GM12872 (cell line): ENCODE results near the gene MYADM.

ENCODE experiments used
- CTCF ChIP-seq: IDR thresholded peaks from 3 replicates; pipeline ENCODE4 v1.5.1; 2011; ENCODE audit warnings: low read depth, mild to moderate bottlenecking, low read length, moderate library complexity; ENCODE audit not compliant: insufficient read depth

Gene MYADM

DNA sequence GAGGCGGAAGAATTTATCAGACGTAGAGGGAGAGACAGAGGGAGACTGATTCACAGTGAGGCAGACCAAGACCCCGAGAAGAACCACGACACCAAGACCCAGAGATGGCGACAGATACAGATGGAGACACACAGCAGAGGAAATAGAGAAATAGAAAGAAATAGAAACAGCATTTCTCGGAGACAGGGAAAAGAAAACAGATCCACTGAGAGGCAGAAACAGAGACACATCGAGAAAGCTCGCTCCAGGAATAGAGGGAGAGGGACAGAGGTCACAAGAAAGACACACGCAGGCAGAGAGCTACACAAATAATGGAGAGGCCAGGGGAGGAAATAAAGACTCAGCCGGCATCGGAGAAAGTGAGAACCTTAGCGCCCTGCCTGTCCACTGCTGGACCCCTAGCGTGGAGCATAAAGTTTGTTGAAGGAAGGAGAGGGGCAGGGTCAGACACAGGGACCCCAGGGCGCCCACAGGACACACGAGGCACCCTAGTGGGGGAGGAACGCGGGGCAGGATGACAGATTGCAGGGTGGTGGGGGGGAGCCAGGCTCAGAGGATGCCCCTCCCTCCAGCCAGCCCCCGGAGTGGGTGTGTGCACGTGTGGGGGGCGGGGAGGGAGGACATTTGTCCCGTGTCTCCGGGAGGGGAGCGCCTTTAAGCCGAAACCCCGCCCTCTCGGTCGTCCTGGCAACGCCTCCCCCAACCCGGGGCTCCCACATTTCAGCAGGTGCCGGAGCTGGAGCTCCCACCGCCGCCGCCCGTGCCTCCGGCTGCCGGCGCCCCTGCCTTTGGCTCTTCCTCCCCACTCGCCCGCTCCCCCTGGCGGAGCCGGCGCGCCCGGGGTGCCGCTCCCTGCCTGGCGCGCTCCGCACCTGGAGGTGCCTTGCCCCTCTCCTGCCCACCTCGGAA is 14.1 kb downstream of the MYADM start, which contains the start of gene PRKCG:
Gene PRKCG, plus strand, starts transcription at position 716 of the 909 bp plus-strand sequence. CDS start 298 bp downstream, outside the sequence.
- TF ChIP-seq CTCF: no peak

GRCh38 chr19:53882391-53883050 is 14.8 kb downstream of the MYADM start:
- TF ChIP-seq CTCF: no peak

GRCh38 chr19:53883231-53883661 is 15.6 kb downstream of the MYADM start:
- TF ChIP-seq CTCF: no peak

DNA sequence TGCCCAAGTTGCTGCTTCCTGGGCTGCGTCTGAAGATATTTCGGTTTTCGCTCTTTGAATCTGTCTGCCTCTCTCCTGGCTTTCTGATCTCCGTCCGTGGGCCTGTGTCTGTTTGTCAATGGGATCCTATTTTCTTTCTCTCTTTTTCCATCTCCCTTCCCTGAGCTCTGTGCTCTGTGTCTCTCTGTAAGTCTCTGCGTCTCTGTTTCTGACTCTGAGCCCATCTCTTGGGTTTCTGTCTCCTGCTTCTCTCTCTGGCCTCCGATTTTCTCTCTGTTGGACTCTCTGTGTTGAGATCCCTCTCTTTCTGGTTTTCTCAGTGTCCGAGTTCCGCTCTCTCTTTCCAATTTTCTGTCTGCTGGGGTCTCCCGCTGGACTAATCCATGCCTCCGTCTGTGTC is 16.1 kb downstream of the MYADM start:
- no peak for TF ChIP-seq CTCF

DNA sequence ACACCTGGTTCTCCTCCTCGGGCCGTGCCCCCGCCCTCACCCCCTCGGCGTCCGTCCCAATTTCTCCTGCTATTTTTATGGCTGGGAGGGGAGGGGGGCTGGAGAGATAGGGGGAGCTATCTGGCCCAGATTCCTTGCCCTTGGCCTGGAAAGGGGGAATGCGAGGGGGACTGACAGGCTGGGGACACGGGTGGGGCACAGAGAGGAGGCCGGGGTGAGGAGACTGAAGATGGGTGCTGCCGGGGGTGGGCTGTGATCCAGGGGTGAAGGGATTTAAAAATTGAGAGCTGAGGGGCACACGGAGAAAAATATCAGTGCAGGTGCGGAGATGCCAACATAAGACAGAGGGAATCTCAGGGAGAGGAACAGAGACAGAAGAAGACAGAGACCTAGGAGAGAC is 16.6 kb downstream of the MYADM start:
- TF ChIP-seq CTCF: no peak

DNA sequence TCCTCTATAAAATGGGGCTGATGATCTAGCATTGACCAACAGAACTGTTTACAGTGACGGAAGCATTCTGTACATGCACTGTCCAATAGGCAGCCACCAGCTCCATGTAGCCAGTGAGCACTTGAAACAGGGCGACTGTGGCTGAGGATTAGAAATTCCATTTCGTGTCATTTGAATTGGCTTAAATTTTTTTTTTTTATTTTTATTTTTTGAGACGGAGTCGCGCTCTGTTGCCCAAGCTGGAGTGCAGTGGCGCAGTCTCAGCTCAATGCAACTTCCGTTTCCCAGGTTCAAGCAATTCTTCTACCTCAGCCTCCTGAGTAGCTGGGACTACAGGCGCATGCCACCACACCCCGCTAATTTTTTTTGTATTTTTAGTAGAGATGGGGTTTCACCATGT is 17.4 kb downstream of the MYADM start:
- no peak for TF ChIP-seq CTCF

- TF ChIP-seq CTCF: no peak
Measured at GRCh38 chr19:53892301-53892980, 24.8 kb downstream of the MYADM start.
